GM10266 (cell line): ENCODE data around the gene EXD3.

ENCODE experiments used
- DNase-seq: peaks from one replicate; pipeline ENCODE4 v3.0.0; 2012; ENCODE audit errors: extremely low spot score
- TF ChIP-seq, protein P1 (sequence below): IDR thresholded peaks from 2 replicates; pipeline ENCODE4 v1.5.1; 2012; ENCODE audit warnings: mild to moderate bottlenecking, low read depth; ENCODE audit not compliant: control insufficient read depth, insufficient read depth; ENCODE audit errors: missing control alignments

Gene EXD3

GRCh38 chr9:137370865-137371520 lies 52.0 kb downstream of the EXD3 start:
- TF ChIP-seq, protein P1, sequence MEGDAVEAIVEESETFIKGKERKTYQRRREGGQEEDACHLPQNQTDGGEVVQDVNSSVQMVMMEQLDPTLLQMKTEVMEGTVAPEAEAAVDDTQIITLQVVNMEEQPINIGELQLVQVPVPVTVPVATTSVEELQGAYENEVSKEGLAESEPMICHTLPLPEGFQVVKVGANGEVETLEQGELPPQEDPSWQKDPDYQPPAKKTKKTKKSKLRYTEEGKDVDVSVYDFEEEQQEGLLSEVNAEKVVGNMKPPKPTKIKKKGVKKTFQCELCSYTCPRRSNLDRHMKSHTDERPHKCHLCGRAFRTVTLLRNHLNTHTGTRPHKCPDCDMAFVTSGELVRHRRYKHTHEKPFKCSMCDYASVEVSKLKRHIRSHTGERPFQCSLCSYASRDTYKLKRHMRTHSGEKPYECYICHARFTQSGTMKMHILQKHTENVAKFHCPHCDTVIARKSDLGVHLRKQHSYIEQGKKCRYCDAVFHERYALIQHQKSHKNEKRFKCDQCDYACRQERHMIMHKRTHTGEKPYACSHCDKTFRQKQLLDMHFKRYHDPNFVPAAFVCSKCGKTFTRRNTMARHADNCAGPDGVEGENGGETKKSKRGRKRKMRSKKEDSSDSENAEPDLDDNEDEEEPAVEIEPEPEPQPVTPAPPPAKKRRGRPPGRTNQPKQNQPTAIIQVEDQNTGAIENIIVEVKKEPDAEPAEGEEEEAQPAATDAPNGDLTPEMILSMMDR, result no peak
- DNase-seq, result no peak

DNA sequence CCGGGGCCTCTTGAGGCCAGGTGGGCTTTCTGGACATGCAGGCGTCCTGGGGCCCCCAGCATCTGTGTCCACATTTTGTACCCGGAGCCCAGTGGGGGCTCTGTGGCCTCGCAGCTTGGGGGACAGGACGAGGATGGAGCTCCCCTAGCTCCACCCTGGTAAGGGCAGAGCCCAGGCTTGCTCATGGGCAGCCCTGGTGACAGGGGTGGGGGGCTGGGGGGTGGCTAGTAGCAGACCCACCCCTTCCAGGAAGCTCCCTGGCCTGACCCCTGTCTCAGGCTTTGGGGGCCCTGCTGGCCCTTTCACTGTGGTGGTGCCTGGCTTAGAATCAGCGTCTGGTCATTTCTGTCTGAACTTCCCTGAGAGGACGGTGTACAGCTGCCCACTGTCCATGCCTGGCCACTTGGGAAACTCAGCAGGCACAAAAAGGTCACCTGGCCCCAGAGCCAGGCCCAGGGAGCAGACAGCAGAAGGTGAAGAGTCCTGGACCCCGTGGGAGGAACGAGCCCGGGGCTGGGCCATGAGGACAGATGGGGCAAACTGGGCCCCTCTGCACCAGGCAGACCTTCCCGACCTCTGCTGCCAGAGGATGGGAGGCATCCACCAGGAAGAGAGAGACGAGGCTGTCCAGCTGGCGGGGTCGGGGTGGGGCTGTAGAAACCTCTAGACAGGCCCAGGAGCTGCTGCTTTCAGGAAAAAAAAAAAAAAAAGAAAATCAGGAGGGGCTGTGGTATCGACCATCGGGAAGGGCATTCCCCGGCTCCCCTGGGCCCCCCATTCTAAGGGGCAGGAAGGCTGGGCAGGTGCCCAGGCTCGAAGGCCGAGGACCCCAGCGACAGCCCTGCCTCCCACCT lies 52.8 kb downstream of the EXD3 start:
- no peak for DNase-seq
- TF ChIP-seq, protein P1, result no peak

DNA sequence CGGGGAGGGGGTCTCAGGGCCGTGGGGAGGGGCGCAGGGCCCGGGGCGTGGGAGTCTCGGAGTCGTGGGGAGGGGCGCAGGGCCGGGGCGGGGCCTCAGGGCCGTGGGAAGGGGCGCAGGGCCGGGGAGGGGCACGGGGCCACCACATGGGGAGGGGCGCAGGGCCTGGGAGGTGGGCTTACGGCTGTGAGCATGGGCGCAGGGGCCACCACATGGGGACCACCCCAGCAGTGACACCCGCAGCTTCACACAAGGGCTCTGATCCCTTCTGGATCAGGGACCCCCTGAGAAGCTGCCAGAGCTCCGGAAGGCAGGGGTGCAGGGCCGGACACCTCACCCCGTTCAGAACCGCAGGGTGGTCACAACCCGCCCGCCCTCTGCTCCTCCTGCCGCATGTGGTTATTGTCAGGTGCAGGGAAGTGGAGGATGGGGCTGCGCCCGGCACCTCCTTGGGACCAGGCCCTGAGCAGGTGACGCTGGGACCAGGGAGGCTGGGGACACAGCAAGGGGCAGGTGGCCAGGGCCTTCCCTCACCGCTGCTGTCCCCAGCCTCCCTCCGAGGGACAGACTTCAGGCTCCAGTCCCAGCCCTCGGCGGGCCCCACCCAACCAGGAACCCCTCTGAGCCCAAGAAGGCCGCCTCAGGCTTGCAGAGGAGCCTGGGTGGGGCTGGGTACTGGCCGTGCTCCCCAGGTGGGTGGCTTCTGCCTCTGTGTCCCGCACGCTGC lies 53.7 kb downstream of the EXD3 start:
- no peak for DNase-seq

DNA sequence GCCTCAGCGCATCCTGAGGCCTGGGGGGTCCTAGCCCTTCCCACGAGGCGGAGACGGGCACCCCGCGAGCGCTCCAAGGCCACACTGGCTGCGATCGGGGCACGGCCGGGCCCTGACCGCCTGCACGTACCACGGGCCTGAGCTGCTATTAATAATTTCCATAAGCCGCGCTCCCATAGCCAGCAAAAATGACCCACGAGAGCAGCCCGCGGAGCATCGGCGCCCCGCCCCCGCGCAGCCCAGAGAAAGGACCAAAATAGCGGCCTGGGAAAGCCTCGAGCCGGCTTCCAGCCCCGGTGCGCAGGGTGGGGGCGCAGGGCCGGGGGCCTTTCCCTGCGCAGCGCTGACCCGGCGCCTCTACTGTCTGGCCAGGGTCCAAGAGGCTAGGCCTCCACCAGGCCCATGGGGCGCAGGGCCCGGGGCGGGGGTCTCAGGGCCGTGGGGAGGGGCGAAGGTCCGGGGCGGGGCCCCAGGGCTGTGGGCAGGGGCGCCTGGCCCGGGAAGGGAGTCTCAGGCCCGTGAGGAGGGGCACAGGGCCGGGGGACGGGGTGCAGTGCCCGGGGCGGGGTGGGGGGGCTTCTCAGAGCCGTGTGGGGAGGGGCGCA lies 54.4 kb downstream of the EXD3 start:
- no peak for DNase-seq
- TF ChIP-seq, protein P1, result no peak

More for the DNA sequence above, 53.7 kb downstream of the EXD3 start:
- TF ChIP-seq, protein P1, result no peak

- TF ChIP-seq, protein P1, result no peak
Measured at GRCh38 chr9:137367506-137368430, 55.2 kb downstream of the EXD3 start.

DNA sequence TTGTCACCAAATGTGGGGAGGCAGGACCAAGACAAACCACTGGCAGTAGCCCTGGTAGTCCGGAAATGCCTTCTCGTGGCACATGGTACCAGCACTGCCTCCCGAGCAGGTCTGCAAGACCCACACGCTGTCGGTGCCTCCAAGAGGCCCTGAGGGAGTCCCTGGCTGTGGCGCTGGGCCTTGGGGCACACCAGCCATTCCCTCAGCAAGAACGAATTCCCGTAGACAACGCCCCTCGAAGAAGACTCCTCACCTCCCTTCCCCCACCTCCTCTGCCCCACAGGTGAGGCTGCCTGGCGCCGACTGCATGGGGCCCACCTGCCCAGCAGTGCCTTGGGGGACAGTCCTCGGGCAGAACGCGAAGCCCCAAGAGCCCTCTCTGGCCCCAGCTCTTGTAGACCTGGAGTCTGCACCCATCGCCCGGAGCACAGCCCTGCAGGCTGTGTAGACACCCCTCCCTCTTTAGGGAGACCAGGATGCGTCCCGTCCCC lies 56.0 kb downstream of the EXD3 start:
- TF ChIP-seq, protein P1, result no peak
- DNase-seq, result no peak

More at GRCh38 chr9:137367506-137368430, 55.2 kb downstream of the EXD3 start:
- DNase-seq, result no peak
